HepG2 (cell line): ENCODE results near the gene IDUA.

Experiments used
- CTCF ChIP-seq: sonication (generic); formaldehyde crosslinking; IDR thresholded peaks from 2 replicates; pipeline ENCODE4 v1.5.0; 2020; ENCODE audit warnings: mild to moderate bottlenecking, missing genetic modification reagents, moderate library complexity
- HIC2 ChIP-seq: sonication (generic); formaldehyde crosslinking; IDR thresholded peaks from 2 replicates; pipeline ENCODE4 v1.9.0; 2022; ENCODE audit warnings: low read depth, missing genetic modification reagents
- NFE2L1 ChIP-seq: sonication (generic); formaldehyde crosslinking; IDR thresholded peaks from 2 replicates; pipeline ENCODE4 v1.4.0; 2020; ENCODE audit warnings: missing genetic modification reagents, mild to moderate bottlenecking, borderline replicate concordance
- NONO ChIP-seq, 2 experiments: fragments of 450-650 bp in 1 of 2; sonication (generic) in 1 of 2; formaldehyde crosslinking in 1 of 2; IDR thresholded peaks in 1 of 2; conservative IDR thresholded peaks in 1 of 2; 2 replicates each; pipeline versions ENCODE4 v1.6.1 to v1.8.0; 2017 to 2022; ENCODE audit warnings: mild to moderate bottlenecking in 1 of 2, missing genetic modification reagents in 1 of 2, moderate library complexity in 1 of 2
- RARA ChIP-seq: IDR thresholded peaks from 2 replicates; pipeline ENCODE4 v1.6.1; 2016; ENCODE audit warnings: missing genetic modification reagents, missing compliant biosample characterization
- STAT6 ChIP-seq: sonication (generic); formaldehyde crosslinking; IDR thresholded peaks from 2 replicates; pipeline ENCODE4 v1.4.0; 2020; ENCODE audit warnings: missing genetic modification reagents, mild to moderate bottlenecking, borderline replicate concordance
- YY1 ChIP-seq: IDR thresholded peaks from 2 replicates; pipeline ENCODE4 v1.6.1; 2011; ENCODE audit warnings: low read length, low read depth, moderate library complexity, mild to moderate bottlenecking; ENCODE audit not compliant: insufficient read depth, insufficient replicate concordance
- ZNF496 ChIP-seq: sonication (generic); formaldehyde crosslinking; IDR thresholded peaks from 2 replicates; pipeline ENCODE4 v1.8.1; 2023; ENCODE audit warnings: mild to moderate bottlenecking, moderate library complexity, missing genetic modification reagents; ENCODE audit not compliant: insufficient replicate concordance
- ZXDC ChIP-seq: sonication (generic); formaldehyde crosslinking; IDR thresholded peaks from 2 replicates; pipeline ENCODE4 v1.5.0; 2020; ENCODE audit warnings: mild to moderate bottlenecking, missing genetic modification reagents

- no peak for TF ChIP-seq STAT6 (CRISPR knock-in tag)
- no peak for TF ChIP-seq CTCF (CRISPR knock-in tag)
- no peak for TF ChIP-seq ZNF496 (CRISPR knock-in tag)
- no peak for TF ChIP-seq RARA (CRISPR knock-in tag)
- TF ChIP-seq ZXDC (CRISPR knock-in tag): no peak
- TF ChIP-seq NFE2L1 (CRISPR knock-in tag): no peak
- TF ChIP-seq NONO (IDR thresholded peaks at IDR 0.05): no peak
- TF ChIP-seq NONO (CRISPR knock-in tag; conservative IDR thresholded peaks at IDR 0.05): no peak
- TF ChIP-seq YY1: no peak
- no peak for TF ChIP-seq HIC2 (CRISPR knock-in tag)
Measured at GRCh38 chr4:955161-955921, 31.5 kb upstream of the IDUA start.
